PC-3 (cell line): ENCODE results near the gene FRMD5. TPM values are rescaled to one million over a fixed set of nuclear protein-coding genes. Genes with fewer than 3 reads are reported as not detected.

Source experiments
- ATAC-seq: fragments of 200-7000 bp; cut with Tn5 transposase; 2 replicates; pipeline ENCODE4 v1.9.1; 2020; ENCODE audit warnings: mild to moderate bottlenecking, moderate library complexity
- BruUV-seq: library from RNA; stranded (reverse); fragments of 400-500 nt; replicated peaks from 2 replicates; lab custom pipeline; 2021; lab: Mats Ljungman, UMichigan
- CTCF ChIA-PET: fragments of 300-600 bp; sonication (Branson Sonifier 250); formaldehyde crosslinking; loops from one replicate; lab custom pipeline; 2022; ENCODE audit warnings: antibody characterized with exemption; lab: Charles Lee
- POLR2A ChIA-PET: fragments of 300-600 bp; sonication (Branson Sonifier 250); formaldehyde crosslinking; loops from one replicate; lab custom pipeline; 2022; ENCODE audit warnings: antibody characterized with exemption; ENCODE audit not compliant: unreplicated experiment; lab: Charles Lee
- DNase-seq: peaks from one replicate; pipeline ENCODE4 v3.0.0-alpha.2; 2015
- H2AFZ ChIP-seq: fragments of 300-600 bp; sonication (generic); 2 replicates; pipeline ENCODE4 v1.6.0; 2016; ENCODE audit warnings: antibody characterized with exemption, low read length
- H3F3A ChIP-seq: fragments of 300-600 bp; sonication (generic); one replicate; pipeline ENCODE4 v1.6.0; 2017; ENCODE audit warnings: antibody characterized with exemption, low read length, control low read depth, mild to moderate bottlenecking; ENCODE audit not compliant: unreplicated experiment
- H3K27ac ChIP-seq: fragments of 300-600 bp; sonication (generic); 2 replicates; pipeline ENCODE4 v1.5.1; 2016; ENCODE audit warnings: mild to moderate bottlenecking, low read length
- H3K27me3 ChIP-seq: fragments of 300-600 bp; sonication (generic); 2 replicates; pipeline ENCODE4 v1.6.1; 2016; ENCODE audit warnings: low read length, mixed read lengths
- H3K36me3 ChIP-seq: fragments of 300-600 bp; sonication (generic); 2 replicates; pipeline ENCODE4 v1.6.1; 2016; ENCODE audit warnings: low read depth, mixed run types, low read length, mixed read lengths
- H3K4me1 ChIP-seq: fragments of 300-600 bp; sonication (generic); 2 replicates; pipeline ENCODE4 v1.5.1; 2016; ENCODE audit warnings: low read length; ENCODE audit not compliant: insufficient read depth
- H3K4me2 ChIP-seq: fragments of 300-600 bp; sonication (generic); 2 replicates; pipeline ENCODE4 v1.6.0; 2016; ENCODE audit warnings: low read length
- H3K4me3 ChIP-seq: fragments of 300-600 bp; sonication (generic); 2 replicates; pipeline ENCODE4 v1.5.1; 2016; ENCODE audit warnings: mild to moderate bottlenecking, low read length, mixed read lengths
- H3K79me2 ChIP-seq: fragments of 300-600 bp; sonication (generic); 2 replicates; pipeline ENCODE4 v1.6.1; 2017; ENCODE audit warnings: low read length, mixed read lengths
- H3K9ac ChIP-seq: fragments of 300-600 bp; sonication (generic); 2 replicates; pipeline ENCODE4 v1.6.0; 2016; ENCODE audit warnings: mild to moderate bottlenecking, low read length
- H3K9me2 ChIP-seq: fragments of 300-600 bp; sonication (generic); replicated peaks from 2 replicates; pipeline ENCODE4 v1.6.1; 2016; ENCODE audit warnings: mixed run types, low read length, mixed read lengths
- H3K9me3 ChIP-seq: fragments of 300-600 bp; sonication (generic); 2 replicates; pipeline ENCODE4 v1.6.1; 2016; ENCODE audit warnings: low read length, mixed read lengths
- H4K20me1 ChIP-seq: fragments of 300-600 bp; sonication (generic); 2 replicates; pipeline ENCODE4 v1.6.1; 2016; ENCODE audit warnings: low read length, mixed read lengths
- EZH2 ChIP-seq: fragments of 300-600 bp; sonication (generic); IDR thresholded peaks from one replicate; pipeline ENCODE4 v1.6.1; 2017; ENCODE audit warnings: antibody characterized with exemption, mild to moderate bottlenecking, low read length; ENCODE audit not compliant: unreplicated experiment
- EZH2phosphoT487 ChIP-seq: fragments of 300-600 bp; sonication (generic); IDR thresholded peaks from 2 replicates; pipeline ENCODE4 v1.6.1; 2018; ENCODE audit warnings: mild to moderate bottlenecking, antibody characterized with exemption, low read length, borderline replicate concordance
- intact Hi-C: fragments of 100-400 bp; cut with micrococcal nuclease; formaldehyde crosslinking; loops from 2 replicates; pipeline ENCODE4 v1.9.0; 2023
- total RNA-seq: library from RNA; depleted of rRNA; stranded (reverse); fragments of >200 nt; gene quantifications from 2 replicates; pipeline ENCODE4 v1.2.3, GENCODE V29; 2014
- TF ChIP-seq, protein P1 (sequence below): fragments of 300-600 bp; sonication (generic); conservative IDR thresholded peaks from 2 replicates; pipeline ENCODE4 v1.5.1; 2017; ENCODE audit warnings: antibody characterized with exemption, low read depth, mild to moderate bottlenecking, low read length

The FRMD5 gene
- total RNA-seq, 1 experiment from 2014 or later: 8.7 TPM

DNA sequence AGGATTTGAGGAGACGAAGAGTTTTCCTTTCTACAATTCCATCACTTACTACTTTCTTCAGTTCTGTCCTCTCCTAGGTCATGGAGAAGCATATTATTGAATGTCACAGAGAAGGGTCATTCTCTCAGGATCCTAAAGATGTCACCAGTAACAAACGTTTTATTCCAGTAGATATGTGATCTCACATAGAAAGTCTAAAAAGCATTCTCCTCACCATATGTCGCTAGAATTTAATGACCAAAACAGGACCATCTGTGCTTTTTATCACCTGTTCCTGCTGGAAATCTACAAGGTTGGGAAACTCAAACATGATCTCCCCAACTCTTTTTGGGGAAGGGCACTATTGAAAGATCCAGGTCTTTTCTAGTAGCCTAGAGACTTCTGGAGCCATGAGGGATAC is 24.0 kb upstream of the FRMD5 start:
- ATAC-seq (no peak), DNase-seq (no peak)
- Histone ChIP-seq H3K79me2 (no peaks in the 10 kb centered on the region), H3K27me3 (no peaks in the 10 kb centered on the region), H3K4me1 (peaks cover 20% of the 10 kb centered on the region), H3K9me3 (no peaks in the 10 kb centered on the region), H3K9me2 (no peaks in the 10 kb centered on the region), H3K9ac (no peak overlapping the region), H4K20me1 (no peaks in the 10 kb centered on the region), H2AFZ (peak overlapping the region; percentile 61), H3K27ac (no peak overlapping the region), H3K4me3 (no peak overlapping the region), H3F3A (no peaks in the 10 kb centered on the region), H3K4me2 (no peak overlapping the region), H3K36me3 (no peaks in the 10 kb centered on the region)
- ChIA-PET POLR2A (no interaction called here), CTCF (no interaction called here)
- TF ChIP-seq EZH2 (no peak), EZH2phosphoT487 (no peak)
- TF ChIP-seq, protein P1, sequence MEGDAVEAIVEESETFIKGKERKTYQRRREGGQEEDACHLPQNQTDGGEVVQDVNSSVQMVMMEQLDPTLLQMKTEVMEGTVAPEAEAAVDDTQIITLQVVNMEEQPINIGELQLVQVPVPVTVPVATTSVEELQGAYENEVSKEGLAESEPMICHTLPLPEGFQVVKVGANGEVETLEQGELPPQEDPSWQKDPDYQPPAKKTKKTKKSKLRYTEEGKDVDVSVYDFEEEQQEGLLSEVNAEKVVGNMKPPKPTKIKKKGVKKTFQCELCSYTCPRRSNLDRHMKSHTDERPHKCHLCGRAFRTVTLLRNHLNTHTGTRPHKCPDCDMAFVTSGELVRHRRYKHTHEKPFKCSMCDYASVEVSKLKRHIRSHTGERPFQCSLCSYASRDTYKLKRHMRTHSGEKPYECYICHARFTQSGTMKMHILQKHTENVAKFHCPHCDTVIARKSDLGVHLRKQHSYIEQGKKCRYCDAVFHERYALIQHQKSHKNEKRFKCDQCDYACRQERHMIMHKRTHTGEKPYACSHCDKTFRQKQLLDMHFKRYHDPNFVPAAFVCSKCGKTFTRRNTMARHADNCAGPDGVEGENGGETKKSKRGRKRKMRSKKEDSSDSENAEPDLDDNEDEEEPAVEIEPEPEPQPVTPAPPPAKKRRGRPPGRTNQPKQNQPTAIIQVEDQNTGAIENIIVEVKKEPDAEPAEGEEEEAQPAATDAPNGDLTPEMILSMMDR: no peak
- intact Hi-C loops: loop anchor here (1.0 to 2.0 kb wide), 3 partner anchors 152 to 315 kb away; no protein-coding TSS in a partner anchor
- no TSS peak for BruUV-seq

DNA sequence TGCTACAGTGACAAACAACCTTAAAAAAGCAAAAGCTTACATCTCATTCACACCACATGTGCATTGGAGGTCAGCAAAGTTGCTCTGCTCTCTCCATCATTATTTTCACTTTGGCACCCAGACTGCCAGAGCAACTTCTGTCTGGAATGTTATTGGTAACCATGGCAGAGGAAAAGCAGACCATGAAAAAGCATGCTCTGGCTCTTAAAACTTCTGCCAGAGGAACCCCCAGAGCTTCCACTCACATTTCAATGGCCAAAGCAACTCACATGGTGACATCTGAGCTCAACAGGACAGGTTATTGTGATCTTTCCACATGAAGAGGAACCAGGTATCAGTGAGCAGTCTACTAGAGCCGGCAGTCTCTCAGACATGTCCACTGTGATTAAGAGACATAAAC is 21.9 kb upstream of the FRMD5 start:
- ChIA-PET POLR2A (no interaction called here), CTCF (interaction anchor here (0.6 kb wide), 1 partner anchor 42 kb away, joined by 3 read pairs; no protein-coding TSS in a partner anchor)
- Histone ChIP-seq H3F3A (no peaks in the 10 kb centered on the region), H3K4me1 (peaks cover 20% of the 10 kb centered on the region), H4K20me1 (no peaks in the 10 kb centered on the region), H3K4me3 (no peak overlapping the region), H3K27me3 (no peaks in the 10 kb centered on the region), H3K79me2 (no peaks in the 10 kb centered on the region), H3K27ac (no peak overlapping the region), H3K9me2 (no peaks in the 10 kb centered on the region), H3K4me2 (no peak overlapping the region), H3K36me3 (no peaks in the 10 kb centered on the region), H2AFZ (no peak overlapping the region), H3K9ac (no peak overlapping the region), H3K9me3 (no peaks in the 10 kb centered on the region)
- DNase-seq (no peak), ATAC-seq (no peak)
- TF ChIP-seq EZH2phosphoT487 (no peak), EZH2 (no peak)
- TF ChIP-seq, protein P1: no peak
- BruUV-seq: no TSS peak
- intact Hi-C loops: no loop called here

DNA sequence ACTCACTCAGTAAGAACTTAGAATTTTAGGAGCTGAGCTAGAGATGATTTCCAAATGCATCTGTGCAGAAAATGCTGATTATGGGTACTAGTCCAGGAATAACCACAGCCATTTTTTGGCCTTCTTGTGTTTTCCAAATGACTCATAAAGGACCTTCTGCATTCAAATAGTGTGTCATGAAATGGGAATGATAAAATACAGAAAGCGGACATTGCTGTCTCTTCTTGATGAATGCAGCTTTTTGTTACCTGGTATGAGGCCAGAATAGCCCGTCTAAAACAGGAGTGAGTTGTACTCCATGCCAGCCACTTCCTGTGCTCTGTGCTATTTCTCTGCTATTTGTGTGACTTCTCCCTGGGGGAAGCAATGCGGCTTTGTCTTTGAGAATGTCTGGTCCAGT is 20.5 kb upstream of the FRMD5 start:
- Histone ChIP-seq H3K4me1 (peaks cover 20% of the 10 kb centered on the region), H2AFZ (no peak overlapping the region), H3K79me2 (no peaks in the 10 kb centered on the region), H3K27ac (peak overlapping the region; percentile 67), H4K20me1 (no peaks in the 10 kb centered on the region), H3K9me3 (no peaks in the 10 kb centered on the region), H3K27me3 (no peaks in the 10 kb centered on the region), H3F3A (no peaks in the 10 kb centered on the region), H3K36me3 (no peaks in the 10 kb centered on the region), H3K4me3 (no peak overlapping the region), H3K9ac (no peak overlapping the region), H3K9me2 (no peaks in the 10 kb centered on the region), H3K4me2 (peak overlapping the region; percentile 63)
- POLR2A ChIA-PET: no interaction called here
- BruUV-seq: no TSS peak
- CTCF ChIA-PET: interaction anchor here (0.7 kb wide), 1 partner anchor 347 kb away, joined by 6 read pairs; no protein-coding TSS in a partner anchor
- TF ChIP-seq EZH2phosphoT487 (no peak), EZH2 (no peak)
- TF ChIP-seq, protein P1: no peak
- DNase-seq: peak; percentile 97
- ATAC-seq: peak; percentile 97
- intact Hi-C loops: loop anchor here (1.0 to 2.0 kb wide), 4 partner anchors 8 to 113 kb away; partner anchors contain the start of gene FRMD5
